T-helper 1 cell treated with Interleukin-12 subunit alpha and Interleukin-12 subunit beta and Interleukin-4 antibody, amounts not matched to agents 30 ng/mL and 1 ng/mL, for 36 hours (primary cell): ENCODE measurements around the gene MAFG. TPM values are rescaled to one million over a fixed set of nuclear protein-coding genes. Genes with fewer than 3 reads are reported as not detected.

ENCODE experiments used
- intact Hi-C: fragments of 100-400 bp; cut with micrococcal nuclease; formaldehyde crosslinking; loops from one replicate; pipeline ENCODE4 v1.15.1; 2024
- total RNA-seq: library from RNA; stranded (reverse); gene quantifications from 2 replicates; pipeline ENCODE4 v1.2.3, GENCODE V29; 2022

Gene MAFG
- total RNA-seq, 1 donor from 2014 or later = 26.2 TPM

GRCh38 chr17:81901167-81902022, 26.1 kb downstream of the MAFG start:
- intact Hi-C loops = no loop called here

GRCh38 chr17:81900181-81900820, 27.2 kb downstream of the MAFG start:
- intact Hi-C loops = no loop called here

GRCh38 chr17:81899514-81900166, 27.9 kb downstream of the MAFG start:
- intact Hi-C loops = no loop called here

GRCh38 chr17:81898885-81899284, 28.6 kb downstream of the MAFG start:
- intact Hi-C loops = no loop called here

- intact Hi-C loops = no loop called here
Observed at GRCh38 chr17:81898029-81898866, 29.3 kb downstream of the MAFG start.

- intact Hi-C loops = no loop called here
Observed at GRCh38 chr17:81895400-81895799, 32.1 kb downstream of the MAFG start.

- intact Hi-C loops = loop anchor here (1.0 to 2.0 kb wide), 6 partner anchors 20 to 132 kb away; partner anchors contain the start of genes ARHGDIA, LRRC45, MAFG and P4HB
Observed at GRCh38 chr17:81891303-81891552, 36.3 kb downstream of the MAFG start.

- intact Hi-C loops = loop anchor here (1.0 to 2.0 kb wide), 6 partner anchors 19 to 133 kb away; partner anchors contain the start of genes ARHGDIA, LRRC45, MAFG and P4HB
Observed at GRCh38 chr17:81890447-81891302, 36.9 kb downstream of the MAFG start.

- intact Hi-C loops = loop anchor here (2.0 kb wide), 1 partner anchor 79 kb away; no protein-coding TSS in a partner anchor
Observed at GRCh38 chr17:81889602-81890001, 37.9 kb downstream of the MAFG start.

- intact Hi-C loops = no loop called here
Observed at GRCh38 chr17:81888988-81889595, 38.4 kb downstream of the MAFG start.

GRCh38 chr17:81888105-81888987, 39.2 kb downstream of the MAFG start:
- intact Hi-C loops = no loop called here

GRCh38 chr17:81885869-81886548, 41.5 kb downstream of the MAFG start:
- intact Hi-C loops = no loop called here

GRCh38 chr17:81885454-81885853, 42.1 kb downstream of the MAFG start:
- intact Hi-C loops = no loop called here

GRCh38 chr17:81884968-81885367, 42.6 kb downstream of the MAFG start:
- intact Hi-C loops = no loop called here

GRCh38 chr17:81884520-81884919, 43.0 kb downstream of the MAFG start:
- intact Hi-C loops = no loop called here

- intact Hi-C loops = no loop called here
Observed at GRCh38 chr17:81879121-81879520, 48.4 kb downstream of the MAFG start.

GRCh38 chr17:81878294-81878693, 49.2 kb downstream of the MAFG start:
- intact Hi-C loops = no loop called here

GRCh38 chr17:81877569-81877968, 50.0 kb downstream of the MAFG start:
- intact Hi-C loops = no loop called here
